ENCODE measurements around the gene GABARAP. TPM values are rescaled to one million over a fixed set of nuclear protein-coding genes. Genes with fewer than 3 reads are reported as not detected.

The GABARAP gene
- polyA plus RNA-seq, 1 experiment, result 984 TPM

GRCh38 chr17:7218758-7219157, 23.5 kb downstream of the GABARAP start:
- Histone ChIP-seq H3K27me3 (ENCODE audit: control insufficient read depth, insufficient read depth, low read length) (no peaks in the 10 kb centered on the region), H3K9me3 (ENCODE audit: control insufficient read depth, insufficient read depth, low read length) (no peaks in the 10 kb centered on the region; the same call in 1 of the 2 replicates), H3K27ac (ENCODE audit: low read depth, low read length) (no peak overlapping the region), H3K4me3 (ENCODE audit: low read depth, low read length) (no peak overlapping the region)
- TF ChIP-seq, protein P1, sequence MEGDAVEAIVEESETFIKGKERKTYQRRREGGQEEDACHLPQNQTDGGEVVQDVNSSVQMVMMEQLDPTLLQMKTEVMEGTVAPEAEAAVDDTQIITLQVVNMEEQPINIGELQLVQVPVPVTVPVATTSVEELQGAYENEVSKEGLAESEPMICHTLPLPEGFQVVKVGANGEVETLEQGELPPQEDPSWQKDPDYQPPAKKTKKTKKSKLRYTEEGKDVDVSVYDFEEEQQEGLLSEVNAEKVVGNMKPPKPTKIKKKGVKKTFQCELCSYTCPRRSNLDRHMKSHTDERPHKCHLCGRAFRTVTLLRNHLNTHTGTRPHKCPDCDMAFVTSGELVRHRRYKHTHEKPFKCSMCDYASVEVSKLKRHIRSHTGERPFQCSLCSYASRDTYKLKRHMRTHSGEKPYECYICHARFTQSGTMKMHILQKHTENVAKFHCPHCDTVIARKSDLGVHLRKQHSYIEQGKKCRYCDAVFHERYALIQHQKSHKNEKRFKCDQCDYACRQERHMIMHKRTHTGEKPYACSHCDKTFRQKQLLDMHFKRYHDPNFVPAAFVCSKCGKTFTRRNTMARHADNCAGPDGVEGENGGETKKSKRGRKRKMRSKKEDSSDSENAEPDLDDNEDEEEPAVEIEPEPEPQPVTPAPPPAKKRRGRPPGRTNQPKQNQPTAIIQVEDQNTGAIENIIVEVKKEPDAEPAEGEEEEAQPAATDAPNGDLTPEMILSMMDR (IDR thresholded peaks at IDR 0.05; ENCODE audit: low read depth, low read length), result no peak
- POLR2A ChIA-PET, result interaction anchor here (0.7 to 4.2 kb wide), 2 partner anchors 15 to 136 kb away, joined by 3 to 42 read pairs; partner anchors contain the start of genes DVL2 and TMEM95
- no peak for DNase-seq (ENCODE audit: low read depth, low spot score)
- CTCF ChIA-PET, result interaction anchor here (2.1 kb wide), 1 partner anchor 173 kb away, joined by 10 read pairs; no protein-coding TSS in a partner anchor

DNA sequence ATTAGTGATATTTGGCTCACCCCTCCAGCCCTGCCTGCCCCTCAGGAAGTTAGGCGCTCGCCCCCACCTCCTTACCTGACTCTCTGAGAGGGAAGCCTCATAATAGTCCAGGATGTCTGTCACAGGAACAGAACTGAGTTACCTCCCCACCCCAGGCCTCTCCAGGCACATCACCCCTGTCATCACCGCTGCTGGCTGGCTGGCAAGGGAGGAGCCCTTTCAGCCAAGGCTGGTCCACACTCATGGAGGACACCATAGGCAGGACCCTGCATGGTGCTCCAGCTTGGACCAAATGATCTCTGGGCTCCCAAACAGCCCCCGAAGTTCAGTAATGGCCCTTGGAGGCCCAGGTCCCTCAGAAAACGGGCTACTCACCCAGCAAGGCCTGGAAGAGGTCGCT, 24.1 kb downstream of the GABARAP start:
- TF ChIP-seq, protein P1 (IDR thresholded peaks at IDR 0.05; ENCODE audit: low read depth, low read length), result no peak
- ChIA-PET CTCF (interaction anchor here (1.7 kb wide), 1 partner anchor 172 kb away, joined by 5 read pairs; no protein-coding TSS in a partner anchor), POLR2A (no interaction called here)
- H3K27me3 ChIP-seq (ENCODE audit: control insufficient read depth, insufficient read depth, low read length), result no peaks in the 10 kb centered on the region
- DNase-seq (ENCODE audit: low read depth, low spot score), result no peak
- H3K9me3 ChIP-seq (ENCODE audit: control insufficient read depth, insufficient read depth, low read length), result no peaks in the 10 kb centered on the region; the same call in 1 of the 2 replicates
- peak overlapping the region; percentile 72 for H3K4me3 ChIP-seq (ENCODE audit: low read depth, low read length)
- H3K27ac ChIP-seq (ENCODE audit: low read depth, low read length), result peak overlapping the region; percentile 52

DNA sequence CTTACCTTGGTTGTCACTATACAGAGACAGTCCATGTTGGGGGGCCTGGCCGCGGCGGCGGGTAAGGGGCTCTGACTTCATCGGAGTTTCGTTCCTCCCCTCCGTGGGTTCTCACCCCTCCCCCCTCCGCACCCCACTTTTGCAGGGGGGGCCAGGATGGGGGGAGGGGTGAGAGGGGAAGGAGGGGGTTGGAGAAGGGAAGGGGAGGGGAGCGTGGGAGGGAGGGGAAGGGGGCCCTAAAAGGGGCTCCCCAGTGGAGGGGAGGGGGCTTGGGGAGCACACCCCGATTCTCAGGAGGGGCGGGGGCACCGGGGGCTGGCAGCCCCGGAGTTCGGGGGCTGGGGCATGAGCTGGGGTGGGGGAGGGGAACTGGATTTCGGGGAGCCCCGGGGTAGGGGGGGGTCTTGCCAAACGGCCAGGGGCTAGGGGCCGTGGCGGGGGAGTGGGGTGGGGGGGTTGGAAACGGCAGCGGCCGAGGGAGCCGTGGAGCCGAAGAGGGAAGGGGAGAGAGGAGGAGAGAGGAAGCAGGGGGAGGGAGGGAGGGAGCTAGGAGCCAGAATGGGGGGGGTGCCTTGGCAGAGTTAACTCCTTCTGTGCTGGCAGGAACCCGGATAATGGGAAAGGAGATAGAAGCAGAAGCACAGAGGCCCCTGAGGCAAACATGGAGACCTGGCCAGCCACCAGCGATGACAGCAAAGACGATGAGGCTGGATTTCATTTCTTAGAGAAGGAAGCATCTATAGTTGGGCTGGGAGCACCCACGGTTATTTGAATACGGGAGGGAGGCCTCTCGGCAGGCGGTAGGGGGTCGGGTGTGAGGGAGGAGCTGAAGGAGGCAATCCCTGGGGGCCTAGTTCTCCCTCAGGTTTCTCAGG, 24.9 kb downstream of the GABARAP start:
- POLR2A ChIA-PET, result no interaction called here
- TF ChIP-seq, protein P1 (IDR thresholded peaks at IDR 0.05; ENCODE audit: low read depth, low read length), result no peak
- no peak for DNase-seq (ENCODE audit: low read depth, low spot score)
- peak overlapping the region; percentile 52 for H3K27ac ChIP-seq (ENCODE audit: low read depth, low read length)
- CTCF ChIA-PET, result interaction anchor here (0.7 to 1.7 kb wide), 2 partner anchors 25 to 171 kb away, joined by 3 to 5 read pairs; no protein-coding TSS in a partner anchor
- no peaks in the 10 kb centered on the region for H3K27me3 ChIP-seq (ENCODE audit: control insufficient read depth, insufficient read depth, low read length)
- H3K9me3 ChIP-seq (ENCODE audit: control insufficient read depth, insufficient read depth, low read length), result no peaks in the 10 kb centered on the region; the same call in 1 of the 2 replicates
- H3K4me3 ChIP-seq (ENCODE audit: low read depth, low read length), result peak overlapping the region; percentile 72

GRCh38 chr17:7216242-7217112, 25.8 kb downstream of the GABARAP start:
- H3K27me3 ChIP-seq (ENCODE audit: control insufficient read depth, insufficient read depth, low read length), result no peaks in the 10 kb centered on the region
- peak overlapping the region; percentile 39 for H3K27ac ChIP-seq (ENCODE audit: low read depth, low read length)
- no peak for DNase-seq (ENCODE audit: low read depth, low spot score)
- H3K9me3 ChIP-seq (ENCODE audit: control insufficient read depth, insufficient read depth, low read length), result no peaks in the 10 kb centered on the region; the same call in 1 of the 2 replicates
- ChIA-PET CTCF (interaction anchor here (1.7 kb wide), 1 partner anchor 171 kb away, joined by 5 read pairs; no protein-coding TSS in a partner anchor), POLR2A (no interaction called here)
- peak overlapping the region; percentile 72 for H3K4me3 ChIP-seq (ENCODE audit: low read depth, low read length)
- TF ChIP-seq, protein P1 (IDR thresholded peaks at IDR 0.05; ENCODE audit: low read depth, low read length), result no peak
